Panc1 (cell line): Measurements from ENCODE around the gene IL17D. TPM values are rescaled to one million over a fixed set of nuclear protein-coding genes. Genes with fewer than 3 reads are reported as not detected.

ENCODE experiments used
- ATAC-seq: fragments of 200-7000 bp; cut with Tn5 transposase; 2 replicates; pipeline ENCODE4 v1.9.1; 2020; ENCODE audit warnings: mild to moderate bottlenecking, moderate library complexity
- BruUV-seq: library from RNA; stranded (reverse); fragments of 400-500 nt; replicated peaks from 2 replicates; lab custom pipeline; 2021; lab: Mats Ljungman, UMichigan
- CTCF ChIA-PET: fragments of 300-600 bp; sonication (Branson Sonifier 250); formaldehyde crosslinking; loops from one replicate; lab custom pipeline; 2022; ENCODE audit warnings: antibody characterized with exemption; lab: Charles Lee
- POLR2A ChIA-PET: fragments of 300-600 bp; sonication (Branson Sonifier 250); formaldehyde crosslinking; loops from one replicate; lab custom pipeline; 2022; ENCODE audit warnings: antibody characterized with exemption; lab: Charles Lee
- DNase-seq: peaks from one replicate; pipeline ENCODE4 v3.0.0-alpha.2; 2010; ENCODE audit warnings: low read depth, low spot score
- H3K27ac ChIP-seq: 2 replicates; pipeline ENCODE4 v1.5.1; 2011; ENCODE audit warnings: mild to moderate bottlenecking, low read length, inconsistent platforms
- H3K27me3 ChIP-seq: fragments of 200-500 bp; sonication (Bioruptor generic); 2 replicates; pipeline ENCODE4 v1.6.0; 2014; ENCODE audit warnings: low read length, inconsistent platforms; ENCODE audit not compliant: control insufficient read depth, insufficient read depth
- H3K36me3 ChIP-seq: fragments of 200-500 bp; sonication (Bioruptor generic); 2 replicates; pipeline ENCODE4 v1.5.1; 2014; ENCODE audit warnings: inconsistent platforms, mild to moderate bottlenecking, low read length, moderate library complexity; ENCODE audit not compliant: control insufficient read depth, insufficient read depth
- H3K4me1 ChIP-seq: 2 replicates; pipeline ENCODE4 v1.5.1; 2011; ENCODE audit warnings: inconsistent platforms, mild to moderate bottlenecking, low read length, moderate library complexity; ENCODE audit not compliant: control insufficient read depth, insufficient read depth
- H3K4me3 ChIP-seq, 2 experiments: 2 replicates each; pipeline ENCODE4 v1.5.1; 2011 to 2012; ENCODE audit warnings: low read depth in 2 of 2, low read length in 2 of 2, mild to moderate bottlenecking in 2 of 2, inconsistent platforms in 1 of 2, moderate library complexity in 1 of 2
- H3K9me3 ChIP-seq: fragments of 200-500 bp; sonication (Bioruptor generic); 2 replicates; pipeline ENCODE4 v1.5.1; 2014; ENCODE audit warnings: low read depth, mild to moderate bottlenecking, inconsistent platforms, low read length, moderate library complexity; ENCODE audit not compliant: control insufficient read depth, insufficient read depth
- POLR2AphosphoS5 ChIP-seq: IDR thresholded peaks from 2 replicates; pipeline ENCODE4 v1.6.1; 2012; ENCODE audit warnings: mild to moderate bottlenecking, low read depth, low read length, moderate library complexity
- SIN3A ChIP-seq: IDR thresholded peaks from 2 replicates; pipeline ENCODE4 v1.6.1; 2012; ENCODE audit warnings: low read depth, mild to moderate bottlenecking, low read length, moderate library complexity, borderline replicate concordance; ENCODE audit not compliant: insufficient read depth
- TCF7L2 ChIP-seq: IDR thresholded peaks from 2 replicates; pipeline ENCODE4 v1.6.1; 2011; ENCODE audit warnings: mild to moderate bottlenecking, low read depth, low read length, inconsistent platforms
- in situ Hi-C: cut with HindIII; loops from 2 replicates; pipeline ENCODE4 v1.10.0; 2016; ENCODE audit warnings: low sequenced_read_pairs, low pct_unique_long_range_greater_than_20kb
- intact Hi-C: fragments of 100-400 bp; cut with micrococcal nuclease; formaldehyde crosslinking; loops from one replicate; pipeline ENCODE4 v1.10.0; 2022; ENCODE audit not compliant: unreplicated experiment
- total RNA-seq: library from RNA; stranded (reverse); gene quantifications from one replicate; pipeline ENCODE4 v1.2.1, GENCODE V29; 2021; ENCODE audit not compliant: unreplicated experiment
- TF ChIP-seq, protein P1 (sequence below): fragments of 450-650 bp; IDR thresholded peaks from 2 replicates; pipeline ENCODE4 v1.5.1; 2017; ENCODE audit warnings: mild to moderate bottlenecking
- TF ChIP-seq, protein P2 (sequence below), 2 experiments: IDR thresholded peaks; 2 replicates each; pipeline ENCODE4 v1.6.1; 2011 to 2012; ENCODE audit warnings: low read depth in 2 of 2, control low read depth in 1 of 2, low read length in 1 of 2, mild to moderate bottlenecking in 1 of 2, moderate library complexity in 1 of 2; ENCODE audit not compliant: insufficient read depth in 1 of 2

The IL17D gene
- total RNA-seq, 1 experiment from 2014 or later: 0.46 TPM

DNA sequence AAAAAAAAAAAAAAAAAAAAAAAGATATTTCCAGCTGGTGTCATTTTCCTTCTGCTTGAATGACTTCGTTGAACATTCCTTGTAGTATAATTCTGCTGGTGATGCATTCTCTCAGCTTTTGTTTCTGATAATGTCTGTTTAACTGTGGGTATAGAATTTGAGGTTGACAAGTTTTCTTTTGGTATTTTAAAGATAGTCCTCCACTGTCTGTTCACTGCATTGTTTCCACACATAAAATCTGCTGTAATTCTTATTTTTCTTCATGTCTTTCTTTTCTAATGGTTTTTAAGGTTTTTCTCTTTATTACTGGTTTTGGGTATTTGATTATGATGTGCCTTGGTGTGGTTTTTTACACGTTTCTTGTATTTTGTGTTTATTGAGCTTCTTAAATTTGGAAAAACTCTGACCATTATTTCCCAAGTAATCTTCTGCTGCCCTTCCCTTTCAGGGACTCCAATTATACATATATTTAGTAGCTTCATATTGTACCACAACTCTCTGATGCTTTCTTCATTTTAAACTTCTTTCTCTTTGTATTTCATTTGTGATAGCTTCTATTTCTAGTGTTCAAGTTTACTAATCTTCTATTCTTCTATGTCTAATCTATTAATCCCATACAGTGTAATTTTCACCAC is 63.9 kb downstream of the IL17D start:
- intact Hi-C loops (no loop called here), in situ Hi-C loops (no loop called here)
- DNase-seq: no peak
- TSS peak; percentile 25 for BruUV-seq
- Histone ChIP-seq H3K27ac (no peak overlapping the region), H3K9me3 (no peaks in the 10 kb centered on the region), H3K4me1 (no peaks in the 10 kb centered on the region), H3K36me3 (no peaks in the 10 kb centered on the region), H3K27me3 (no peaks in the 10 kb centered on the region), H3K4me3 (no peak overlapping the region)
- POLR2A ChIA-PET: no interaction called here
- ATAC-seq: no peak
- TF ChIP-seq, protein P1, sequence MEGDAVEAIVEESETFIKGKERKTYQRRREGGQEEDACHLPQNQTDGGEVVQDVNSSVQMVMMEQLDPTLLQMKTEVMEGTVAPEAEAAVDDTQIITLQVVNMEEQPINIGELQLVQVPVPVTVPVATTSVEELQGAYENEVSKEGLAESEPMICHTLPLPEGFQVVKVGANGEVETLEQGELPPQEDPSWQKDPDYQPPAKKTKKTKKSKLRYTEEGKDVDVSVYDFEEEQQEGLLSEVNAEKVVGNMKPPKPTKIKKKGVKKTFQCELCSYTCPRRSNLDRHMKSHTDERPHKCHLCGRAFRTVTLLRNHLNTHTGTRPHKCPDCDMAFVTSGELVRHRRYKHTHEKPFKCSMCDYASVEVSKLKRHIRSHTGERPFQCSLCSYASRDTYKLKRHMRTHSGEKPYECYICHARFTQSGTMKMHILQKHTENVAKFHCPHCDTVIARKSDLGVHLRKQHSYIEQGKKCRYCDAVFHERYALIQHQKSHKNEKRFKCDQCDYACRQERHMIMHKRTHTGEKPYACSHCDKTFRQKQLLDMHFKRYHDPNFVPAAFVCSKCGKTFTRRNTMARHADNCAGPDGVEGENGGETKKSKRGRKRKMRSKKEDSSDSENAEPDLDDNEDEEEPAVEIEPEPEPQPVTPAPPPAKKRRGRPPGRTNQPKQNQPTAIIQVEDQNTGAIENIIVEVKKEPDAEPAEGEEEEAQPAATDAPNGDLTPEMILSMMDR: no peak
- TF ChIP-seq POLR2AphosphoS5 (no peak), TCF7L2 (no peak), SIN3A (no peak)
- TF ChIP-seq, protein P2, sequence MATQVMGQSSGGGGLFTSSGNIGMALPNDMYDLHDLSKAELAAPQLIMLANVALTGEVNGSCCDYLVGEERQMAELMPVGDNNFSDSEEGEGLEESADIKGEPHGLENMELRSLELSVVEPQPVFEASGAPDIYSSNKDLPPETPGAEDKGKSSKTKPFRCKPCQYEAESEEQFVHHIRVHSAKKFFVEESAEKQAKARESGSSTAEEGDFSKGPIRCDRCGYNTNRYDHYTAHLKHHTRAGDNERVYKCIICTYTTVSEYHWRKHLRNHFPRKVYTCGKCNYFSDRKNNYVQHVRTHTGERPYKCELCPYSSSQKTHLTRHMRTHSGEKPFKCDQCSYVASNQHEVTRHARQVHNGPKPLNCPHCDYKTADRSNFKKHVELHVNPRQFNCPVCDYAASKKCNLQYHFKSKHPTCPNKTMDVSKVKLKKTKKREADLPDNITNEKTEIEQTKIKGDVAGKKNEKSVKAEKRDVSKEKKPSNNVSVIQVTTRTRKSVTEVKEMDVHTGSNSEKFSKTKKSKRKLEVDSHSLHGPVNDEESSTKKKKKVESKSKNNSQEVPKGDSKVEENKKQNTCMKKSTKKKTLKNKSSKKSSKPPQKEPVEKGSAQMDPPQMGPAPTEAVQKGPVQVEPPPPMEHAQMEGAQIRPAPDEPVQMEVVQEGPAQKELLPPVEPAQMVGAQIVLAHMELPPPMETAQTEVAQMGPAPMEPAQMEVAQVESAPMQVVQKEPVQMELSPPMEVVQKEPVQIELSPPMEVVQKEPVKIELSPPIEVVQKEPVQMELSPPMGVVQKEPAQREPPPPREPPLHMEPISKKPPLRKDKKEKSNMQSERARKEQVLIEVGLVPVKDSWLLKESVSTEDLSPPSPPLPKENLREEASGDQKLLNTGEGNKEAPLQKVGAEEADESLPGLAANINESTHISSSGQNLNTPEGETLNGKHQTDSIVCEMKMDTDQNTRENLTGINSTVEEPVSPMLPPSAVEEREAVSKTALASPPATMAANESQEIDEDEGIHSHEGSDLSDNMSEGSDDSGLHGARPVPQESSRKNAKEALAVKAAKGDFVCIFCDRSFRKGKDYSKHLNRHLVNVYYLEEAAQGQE (IDR thresholded peaks at IDR 0.05; ENCODE audit: insufficient read depth in 1 of 2, low read depth in 2 of 2, low read length in 1 of 2): no peak
- CTCF ChIA-PET: interaction anchor here (0.6 kb wide), 1 partner anchor 105 kb away, joined by 4 read pairs; no protein-coding TSS in a partner anchor

DNA sequence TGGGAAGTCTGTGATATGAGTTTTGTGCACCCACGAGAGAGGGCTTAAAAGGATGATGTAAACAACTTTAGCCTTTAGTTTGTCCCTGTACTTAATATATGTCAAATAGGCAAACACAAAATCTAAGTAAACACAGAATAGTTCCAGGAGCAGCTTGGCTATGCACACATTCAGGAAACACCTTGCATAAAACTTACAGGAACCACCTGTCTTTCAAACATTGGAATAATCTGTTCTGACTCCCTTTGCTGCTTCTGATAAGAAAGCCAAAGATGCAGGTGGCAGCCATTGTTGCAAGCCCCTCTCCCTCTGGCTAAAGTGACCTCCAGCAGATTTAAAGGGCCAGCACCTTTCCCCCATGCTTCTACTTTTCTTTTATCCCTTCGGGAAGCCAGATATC is 65.6 kb downstream of the IL17D start:
- intact Hi-C loops: no loop called here

More for the DNA sequence above, 65.6 kb downstream of the IL17D start:
- Histone ChIP-seq H3K27me3 (no peaks in the 10 kb centered on the region), H3K9me3 (no peaks in the 10 kb centered on the region), H3K27ac (no peak overlapping the region), H3K4me3 (no peak overlapping the region), H3K4me1 (0 out of 2 replicates have a peak, but pooled peaks cover 2% of the 10 kb centered on the region), H3K36me3 (no peaks in the 10 kb centered on the region; the same call in 1 of the 2 replicates)
- TF ChIP-seq SIN3A: no peak
- no peak for TF ChIP-seq POLR2AphosphoS5
- TF ChIP-seq, protein P1: no peak
- no peak for TF ChIP-seq TCF7L2
- TF ChIP-seq, protein P2 (IDR thresholded peaks at IDR 0.05; ENCODE audit: insufficient read depth in 1 of 2, low read depth in 2 of 2, low read length in 1 of 2): no peak
- POLR2A ChIA-PET: no interaction called here
- no TSS peak for BruUV-seq
- DNase-seq: no peak
- in situ Hi-C loops: no loop called here
- CTCF ChIA-PET: no interaction called here
- ATAC-seq: no peak
